OCI-LY3 (cell line): ENCODE measurements around the gene CATSPERZ.
"Not testable (repeated sequence)": the region's sequence is repeated elsewhere in the genome, so short reads cannot be mapped to it uniquely, and the experiment has no call there.

Experiments
- H2AFZ ChIP-seq: fragments of 200-600, 300-600 bp; shearing (Covaris generic); 2 replicates; pipeline ENCODE4 v1.6.0; 2014; ENCODE audit warnings: antibody characterized with exemption, low read depth, low read length
- H3K27ac ChIP-seq: fragments of 200-600, 300-600 bp; sonication (generic); 2 replicates; pipeline ENCODE4 v1.5.1; 2014; ENCODE audit warnings: mild to moderate bottlenecking, low read length, moderate library complexity, mixed read lengths
- H3K27me3 ChIP-seq: fragments of 200-600, 300-600 bp; sonication (generic); 2 replicates; pipeline ENCODE4 v1.6.1; 2014; ENCODE audit warnings: low read depth, low read length, mixed read lengths
- H3K36me3 ChIP-seq: fragments of 200-600, 300-600 bp; sonication (generic); replicated peaks from 2 replicates; pipeline ENCODE3; 2014; ENCODE audit warnings: low read depth, low read length, mixed read lengths
- H3K4me1 ChIP-seq: fragments of 300-600, 200-600 bp; sonication (generic); 2 replicates; pipeline ENCODE4 v1.6.1; 2014; ENCODE audit warnings: low read length, mixed read lengths
- H3K4me2 ChIP-seq: fragments of 200-600, 300-600 bp; sonication (generic); 2 replicates; pipeline ENCODE4 v1.6.1; 2014; ENCODE audit warnings: low read length, mixed read lengths
- H3K4me3 ChIP-seq: fragments of 300-600, 200-600 bp; sonication (generic); 2 replicates; pipeline ENCODE4 v1.5.1; 2014; ENCODE audit warnings: antibody characterized with exemption, mild to moderate bottlenecking, low read length, moderate library complexity
- H3K79me2 ChIP-seq: fragments of 300-600, 200-600 bp; shearing (Covaris generic); 2 replicates; pipeline ENCODE4 v1.6.1; 2014; ENCODE audit warnings: mild to moderate bottlenecking, low read length, mixed read lengths
- H3K9ac ChIP-seq: fragments of 300-600, 200-600 bp; shearing (Covaris generic); 2 replicates; pipeline ENCODE4 v1.6.0; 2014; ENCODE audit warnings: mild to moderate bottlenecking, low read length, moderate library complexity
- H3K9me3 ChIP-seq: fragments of 200-600, 300-600 bp; shearing (Covaris generic); 2 replicates; pipeline ENCODE4 v1.6.1; 2014; ENCODE audit warnings: low read length, mixed read lengths; ENCODE audit not compliant: insufficient read depth
- H4K20me1 ChIP-seq: fragments of 200-600, 300-600 bp; sonication (generic); 2 replicates; pipeline ENCODE4 v1.6.1; 2016; ENCODE audit warnings: low read length, mixed read lengths; ENCODE audit not compliant: insufficient read depth
- EZH2phosphoT487 ChIP-seq: fragments of 200-600 bp; shearing (Covaris generic); IDR thresholded peaks from 2 replicates; pipeline ENCODE4 v1.6.1; 2018; ENCODE audit warnings: antibody characterized with exemption, mixed run types, low read depth
- TF ChIP-seq, protein P1 (sequence below): fragments of 200-600, 300-600 bp; sonication (generic); IDR thresholded peaks from 2 replicates; pipeline ENCODE4 v1.5.1; 2014; ENCODE audit warnings: antibody characterized with exemption, low read length, low read depth

The CATSPERZ gene

DNA sequence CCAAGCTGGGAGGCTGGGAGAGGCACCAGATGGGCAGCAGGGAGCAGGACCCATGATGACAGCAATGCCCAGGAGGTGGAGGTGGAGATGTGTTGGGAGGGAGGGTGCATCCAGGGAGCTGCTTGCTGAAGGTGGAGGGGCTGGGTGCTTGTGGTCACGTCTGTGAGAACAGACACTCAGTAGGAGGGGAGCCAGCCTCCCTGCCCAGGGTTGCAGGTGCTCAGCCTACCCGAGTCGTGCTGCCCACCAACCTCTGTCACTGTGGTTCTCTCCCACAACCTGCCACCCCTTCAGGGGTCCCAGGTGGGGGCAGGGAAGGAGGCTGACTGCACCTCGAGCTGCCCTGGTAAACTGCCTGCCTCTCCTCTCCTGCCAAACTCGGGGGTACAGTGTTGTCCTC lies 23.2 kb downstream of the CATSPERZ start:
- Histone ChIP-seq H3K36me3 (peaks cover 13% of the 10 kb centered on the region), H4K20me1 (no peaks in the 10 kb centered on the region), H3K27me3 (no peaks in the 10 kb centered on the region), H3K79me2 (peaks cover 8% of the 10 kb centered on the region; the same call in 1 of the 2 replicates), H3K27ac (no peak overlapping the region), H3K4me1 (peaks cover 6% of the 10 kb centered on the region), H3K9me3 (no peaks in the 10 kb centered on the region), H2AFZ (no peak overlapping the region), H3K4me2 (no peak overlapping the region), H3K4me3 (no peak overlapping the region), H3K9ac (no peak overlapping the region)
- no peak for TF ChIP-seq EZH2phosphoT487
- TF ChIP-seq, protein P1, sequence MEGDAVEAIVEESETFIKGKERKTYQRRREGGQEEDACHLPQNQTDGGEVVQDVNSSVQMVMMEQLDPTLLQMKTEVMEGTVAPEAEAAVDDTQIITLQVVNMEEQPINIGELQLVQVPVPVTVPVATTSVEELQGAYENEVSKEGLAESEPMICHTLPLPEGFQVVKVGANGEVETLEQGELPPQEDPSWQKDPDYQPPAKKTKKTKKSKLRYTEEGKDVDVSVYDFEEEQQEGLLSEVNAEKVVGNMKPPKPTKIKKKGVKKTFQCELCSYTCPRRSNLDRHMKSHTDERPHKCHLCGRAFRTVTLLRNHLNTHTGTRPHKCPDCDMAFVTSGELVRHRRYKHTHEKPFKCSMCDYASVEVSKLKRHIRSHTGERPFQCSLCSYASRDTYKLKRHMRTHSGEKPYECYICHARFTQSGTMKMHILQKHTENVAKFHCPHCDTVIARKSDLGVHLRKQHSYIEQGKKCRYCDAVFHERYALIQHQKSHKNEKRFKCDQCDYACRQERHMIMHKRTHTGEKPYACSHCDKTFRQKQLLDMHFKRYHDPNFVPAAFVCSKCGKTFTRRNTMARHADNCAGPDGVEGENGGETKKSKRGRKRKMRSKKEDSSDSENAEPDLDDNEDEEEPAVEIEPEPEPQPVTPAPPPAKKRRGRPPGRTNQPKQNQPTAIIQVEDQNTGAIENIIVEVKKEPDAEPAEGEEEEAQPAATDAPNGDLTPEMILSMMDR: no peak

DNA sequence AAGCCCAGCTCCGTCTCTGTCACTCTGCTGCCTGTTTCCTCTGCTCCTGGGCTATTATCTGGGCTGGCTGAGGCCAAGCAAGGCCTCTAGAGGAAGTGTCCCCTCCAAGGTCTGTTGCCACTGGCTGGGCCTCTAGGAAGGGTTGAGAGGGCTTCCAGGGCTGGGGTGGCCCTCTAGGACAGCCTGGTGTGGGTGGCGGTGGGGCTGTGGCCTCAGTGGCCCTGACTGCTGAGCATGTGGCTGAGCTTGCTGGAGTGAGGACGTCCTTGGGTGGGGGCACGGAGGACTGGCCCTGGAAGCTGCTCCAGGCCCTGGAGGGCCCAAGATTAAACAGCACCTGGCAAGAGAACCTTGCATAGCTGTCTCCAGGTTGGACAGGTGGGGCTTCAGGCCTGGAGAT lies 23.8 kb downstream of the CATSPERZ start:
- H3K9me3 ChIP-seq, H3K9ac ChIP-seq, H3K4me2 ChIP-seq, H4K20me1 ChIP-seq, H3K27me3 ChIP-seq, H3K27ac ChIP-seq, H3K4me1 ChIP-seq, H3K4me3 ChIP-seq, H3K79me2 ChIP-seq, H2AFZ ChIP-seq: not testable (repeated sequence)
- peaks cover 13% of the 10 kb centered on the region for H3K36me3 ChIP-seq

DNA sequence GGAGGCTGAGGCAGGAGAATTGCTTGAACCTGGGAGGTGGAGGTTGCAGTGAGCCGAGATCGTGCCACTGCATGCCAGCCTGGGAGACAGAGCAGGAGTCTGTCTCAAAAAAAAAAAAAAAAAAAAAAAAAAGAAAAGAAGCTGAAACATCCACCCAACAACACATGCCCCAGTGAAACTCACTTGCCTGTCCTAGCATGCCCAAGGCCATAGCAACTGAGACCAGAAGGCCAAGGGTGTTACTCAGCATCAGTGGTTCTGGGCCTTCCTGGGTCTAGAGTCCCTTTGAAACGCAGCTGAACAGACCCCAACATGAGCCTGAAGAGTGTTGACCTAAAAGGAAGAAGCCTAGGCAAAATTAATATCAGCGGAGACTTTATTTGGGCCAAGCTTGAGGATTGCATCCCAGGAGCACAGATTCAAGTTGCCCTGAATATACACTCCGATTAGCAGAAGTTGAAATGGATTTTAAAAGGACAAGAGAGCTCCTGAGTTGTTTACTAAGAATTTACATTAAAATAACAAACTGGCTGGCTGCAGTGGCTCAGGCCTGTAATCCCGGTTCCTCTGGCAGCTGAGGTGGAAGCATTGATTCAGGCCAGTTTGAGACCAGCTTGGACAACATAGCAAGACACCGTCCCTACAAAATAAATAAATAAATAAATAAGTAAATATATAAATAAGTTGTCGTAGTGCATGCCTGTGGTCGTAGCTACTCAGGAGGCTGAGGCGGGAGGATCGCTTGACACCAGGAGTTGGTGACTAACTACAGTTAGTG lies 24.7 kb downstream of the CATSPERZ start:
- Histone ChIP-seq H3K4me2 (no peak overlapping the region), H3K27ac (no peak overlapping the region), H3K36me3 (peaks cover 13% of the 10 kb centered on the region), H3K27me3 (no peaks in the 10 kb centered on the region), H3K79me2 (no peaks in the 10 kb centered on the region), H4K20me1 (no peaks in the 10 kb centered on the region), H3K9ac (no peak overlapping the region), H2AFZ (no peak overlapping the region), H3K9me3 (no peaks in the 10 kb centered on the region), H3K4me3 (no peak overlapping the region), H3K4me1 (no peaks in the 10 kb centered on the region)
- TF ChIP-seq, protein P1: no peak
- TF ChIP-seq EZH2phosphoT487: no peak

DNA sequence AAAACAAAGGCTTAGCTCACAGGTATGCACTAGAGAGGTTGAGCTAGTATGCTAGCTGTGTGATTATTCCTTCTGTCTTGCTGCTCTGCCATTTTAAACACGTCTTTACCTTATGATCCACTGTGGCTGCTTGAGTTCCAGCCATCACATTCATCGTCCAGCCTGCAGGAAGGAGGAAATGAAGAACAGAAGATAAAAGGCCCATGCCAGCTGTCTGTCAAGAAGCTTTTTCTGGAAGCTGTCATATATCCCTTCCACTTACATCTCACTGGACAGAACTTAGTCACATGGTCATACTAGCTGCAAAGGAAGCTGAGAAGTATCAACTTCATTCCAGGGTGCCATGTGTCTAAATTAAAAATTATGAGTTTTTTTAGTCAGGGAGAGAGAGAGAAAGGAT lies 27.2 kb downstream of the CATSPERZ start:
- TF ChIP-seq, protein P1: no peak
- TF ChIP-seq EZH2phosphoT487: no peak
- H3K4me1 ChIP-seq: peaks cover 12% of the 10 kb centered on the region
- H4K20me1 ChIP-seq: no peaks in the 10 kb centered on the region
- no peak overlapping the region for H2AFZ ChIP-seq
- H3K36me3 ChIP-seq: peaks cover 6% of the 10 kb centered on the region
- H3K9me3 ChIP-seq: no peaks in the 10 kb centered on the region
- H3K4me2 ChIP-seq: no peak overlapping the region
- no peaks in the 10 kb centered on the region for H3K27me3 ChIP-seq
- H3K4me3 ChIP-seq: no peak overlapping the region
- no peaks in the 10 kb centered on the region for H3K79me2 ChIP-seq
- no peak overlapping the region for H3K27ac ChIP-seq
- no peak overlapping the region for H3K9ac ChIP-seq
